ENCODE data around the gene GOLGA7B.

Gene GOLGA7B

DNA sequence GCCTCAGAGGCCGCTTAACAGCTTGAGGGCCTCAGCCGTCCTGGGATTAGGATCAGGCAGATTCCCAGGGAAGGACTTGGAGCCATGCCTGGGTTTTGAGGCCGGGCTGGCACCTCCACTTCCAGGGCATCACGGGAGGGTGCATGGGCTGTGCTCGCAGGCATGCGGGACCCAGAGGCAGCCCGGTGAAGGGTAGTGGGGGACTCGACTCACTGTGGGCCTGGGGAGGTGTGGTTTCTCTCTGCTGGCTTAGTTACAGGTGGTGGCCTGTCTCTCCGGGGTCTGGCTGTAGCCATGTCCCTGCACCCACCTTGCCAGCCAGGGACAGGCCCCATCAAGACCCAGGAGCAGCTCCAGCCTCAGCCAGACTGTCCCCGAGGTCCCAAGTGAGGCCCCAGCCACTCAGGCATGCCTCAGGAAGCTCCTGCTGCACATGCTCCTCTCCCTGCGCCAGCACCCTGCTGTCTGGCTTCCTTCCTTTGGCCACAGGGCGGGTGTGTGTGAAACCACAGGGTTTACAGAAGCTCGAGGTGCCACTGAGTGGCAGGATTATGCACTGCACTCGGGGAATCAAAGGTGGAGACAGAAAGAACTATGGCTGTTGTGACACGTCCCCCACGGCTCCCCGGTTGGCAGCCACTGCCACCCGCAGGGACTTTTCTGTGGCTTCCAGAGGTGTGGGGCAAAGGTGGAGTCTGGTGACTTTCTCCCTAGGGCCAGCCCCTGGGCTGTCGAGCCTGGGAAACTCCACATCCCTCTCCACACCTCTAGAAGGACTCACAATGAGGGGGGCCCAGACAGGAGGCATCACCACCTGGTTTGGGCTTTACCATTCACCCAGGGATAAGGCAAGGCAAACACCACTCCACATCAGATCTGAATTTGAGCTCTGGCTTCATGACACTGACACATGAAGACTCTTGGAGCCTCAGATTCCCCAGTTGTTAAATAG lies 19.7 kb downstream of the GOLGA7B start:
- DNase-seq, result peak; percentile 78

DNA sequence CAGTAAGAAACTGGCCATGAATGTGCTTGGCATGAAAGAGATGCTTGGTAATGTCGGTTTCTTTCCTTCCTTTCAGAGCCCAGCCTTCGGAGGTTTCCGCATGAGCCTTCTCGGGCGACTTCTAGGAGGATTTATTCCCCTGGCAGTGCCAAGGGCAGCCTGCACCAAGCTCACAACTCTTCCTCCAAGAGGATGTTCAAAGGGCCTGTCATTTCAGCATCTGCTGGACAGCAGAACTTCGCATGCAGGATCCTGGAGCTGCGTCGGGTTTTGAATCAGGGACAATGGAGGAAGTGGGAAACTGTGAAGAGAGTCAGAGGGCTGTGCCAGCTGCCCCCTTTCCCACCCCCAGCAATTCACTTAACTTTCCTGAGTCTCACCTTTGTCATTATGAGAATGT lies 21.3 kb downstream of the GOLGA7B start:
- no peak for DNase-seq

DNA sequence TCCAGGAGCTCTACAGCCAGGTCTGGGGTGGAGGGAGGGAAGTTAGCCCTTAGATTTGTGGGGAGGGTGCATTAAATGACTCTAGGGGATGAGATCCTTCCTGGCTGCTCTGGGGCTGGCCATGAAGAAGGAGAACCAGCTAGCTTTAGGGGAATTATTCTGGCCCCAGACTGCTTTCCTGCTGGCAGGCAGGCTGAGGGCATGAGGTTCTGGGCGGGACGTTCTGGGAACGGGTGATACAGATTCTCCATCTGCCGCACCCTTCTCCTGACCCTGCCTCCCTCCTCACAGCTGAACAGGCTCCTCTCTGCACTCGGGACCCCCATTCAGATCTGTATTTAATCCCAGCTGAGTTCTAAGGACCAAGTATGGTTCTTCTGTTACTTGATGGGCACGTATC lies 23.9 kb downstream of the GOLGA7B start:
- DNase-seq, result no peak

DNA sequence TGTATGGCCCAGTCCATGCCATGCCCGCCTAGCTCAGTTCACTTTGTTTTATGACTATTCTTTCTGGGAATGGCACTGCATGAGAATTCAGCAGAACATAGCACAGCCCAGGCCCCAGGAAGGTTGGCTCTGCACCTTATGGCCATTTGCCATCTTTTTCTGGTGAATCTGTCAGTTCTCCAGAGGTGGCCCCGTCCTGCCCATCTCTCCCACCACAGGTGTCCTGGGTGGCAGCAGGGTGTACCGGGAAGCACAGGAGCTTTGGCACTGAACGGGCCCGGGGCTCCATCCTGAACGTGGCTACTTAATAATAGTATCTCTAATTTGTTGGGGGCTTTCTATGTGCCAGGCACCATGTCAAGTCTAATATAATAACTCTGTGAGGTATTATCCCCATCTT lies 24.7 kb downstream of the GOLGA7B start:
- DNase-seq, result no peak

DNA sequence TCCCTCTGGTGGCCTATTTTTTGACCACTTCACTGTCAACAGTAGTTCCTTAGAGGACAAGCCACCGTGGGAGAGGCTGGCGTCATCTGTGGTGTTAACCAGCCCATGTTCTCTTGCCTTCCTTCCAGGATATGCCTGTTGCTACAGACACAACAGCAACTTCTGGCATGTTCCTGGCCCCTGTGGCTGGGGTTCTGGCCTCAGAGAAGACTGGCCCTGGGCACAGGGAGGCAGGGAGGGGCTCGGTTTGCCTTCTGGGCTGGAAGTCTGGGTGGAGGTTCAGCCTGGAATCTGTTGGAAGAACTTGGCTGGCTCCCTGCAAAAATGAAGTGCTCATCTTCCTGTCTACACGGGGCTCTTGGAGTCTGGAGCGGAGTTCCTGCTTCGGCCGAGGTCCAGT lies 25.7 kb downstream of the GOLGA7B start:
- DNase-seq, result no peak

DNA sequence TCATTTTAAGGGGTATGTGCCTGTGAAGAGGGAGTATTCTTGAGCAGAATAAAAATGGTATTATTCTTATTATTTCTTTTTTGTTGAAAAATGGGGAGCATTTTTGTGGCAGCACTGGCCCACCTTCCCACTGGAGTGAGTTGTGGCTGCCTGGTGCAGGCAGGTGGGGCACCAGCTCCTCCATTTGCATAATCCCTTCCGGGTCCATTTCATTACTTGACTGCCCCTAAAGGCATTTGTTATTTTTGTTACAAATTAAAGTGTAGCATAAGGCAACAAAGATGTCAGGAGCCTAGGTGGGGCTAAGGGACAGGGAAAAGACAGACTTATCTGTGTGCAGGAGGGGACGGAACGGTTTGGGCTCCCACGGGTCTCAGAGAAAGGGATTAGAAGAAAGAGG lies 26.8 kb downstream of the GOLGA7B start:
- DNase-seq, result no peak

DNA sequence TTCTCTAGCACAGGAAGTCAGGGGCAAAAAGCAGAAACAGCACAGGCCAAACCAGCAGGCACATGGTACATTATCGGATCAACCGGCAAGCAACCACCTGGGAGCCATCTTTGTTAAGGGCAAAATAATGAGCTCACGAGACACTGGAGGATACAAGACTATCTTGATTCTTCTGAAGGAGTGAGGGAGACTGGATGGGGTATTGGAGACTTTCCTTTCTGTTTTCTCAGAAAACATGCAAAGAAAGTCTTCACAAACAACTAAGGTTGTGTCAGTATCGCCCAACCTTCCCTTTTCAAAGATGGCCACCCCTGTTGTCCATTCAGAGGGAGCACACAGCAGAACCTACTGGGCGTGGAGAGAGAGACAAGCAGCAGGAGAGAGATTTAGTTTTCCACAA lies 29.6 kb downstream of the GOLGA7B start:
- DNase-seq, result no peak

DNA sequence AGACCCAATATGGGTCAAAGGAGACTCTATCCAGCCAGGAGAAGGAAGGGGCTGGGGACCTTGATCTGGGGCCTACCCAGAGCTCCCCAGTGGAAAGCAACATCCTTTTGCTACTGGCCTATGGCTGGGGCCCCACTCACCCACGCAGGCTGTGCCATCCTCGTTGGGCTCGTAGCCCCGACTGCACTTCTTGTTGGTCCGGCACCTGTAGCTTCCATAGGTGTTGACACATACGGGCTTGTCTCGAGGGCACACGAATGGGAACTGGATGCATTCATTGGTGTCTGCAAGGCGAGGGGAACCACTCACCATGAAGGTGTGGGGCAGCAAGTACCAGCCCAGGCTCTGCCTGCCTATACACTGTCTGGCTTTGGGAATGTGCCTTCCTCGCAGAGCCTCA lies 30.5 kb downstream of the GOLGA7B start:
- DNase-seq, result no peak

DNA sequence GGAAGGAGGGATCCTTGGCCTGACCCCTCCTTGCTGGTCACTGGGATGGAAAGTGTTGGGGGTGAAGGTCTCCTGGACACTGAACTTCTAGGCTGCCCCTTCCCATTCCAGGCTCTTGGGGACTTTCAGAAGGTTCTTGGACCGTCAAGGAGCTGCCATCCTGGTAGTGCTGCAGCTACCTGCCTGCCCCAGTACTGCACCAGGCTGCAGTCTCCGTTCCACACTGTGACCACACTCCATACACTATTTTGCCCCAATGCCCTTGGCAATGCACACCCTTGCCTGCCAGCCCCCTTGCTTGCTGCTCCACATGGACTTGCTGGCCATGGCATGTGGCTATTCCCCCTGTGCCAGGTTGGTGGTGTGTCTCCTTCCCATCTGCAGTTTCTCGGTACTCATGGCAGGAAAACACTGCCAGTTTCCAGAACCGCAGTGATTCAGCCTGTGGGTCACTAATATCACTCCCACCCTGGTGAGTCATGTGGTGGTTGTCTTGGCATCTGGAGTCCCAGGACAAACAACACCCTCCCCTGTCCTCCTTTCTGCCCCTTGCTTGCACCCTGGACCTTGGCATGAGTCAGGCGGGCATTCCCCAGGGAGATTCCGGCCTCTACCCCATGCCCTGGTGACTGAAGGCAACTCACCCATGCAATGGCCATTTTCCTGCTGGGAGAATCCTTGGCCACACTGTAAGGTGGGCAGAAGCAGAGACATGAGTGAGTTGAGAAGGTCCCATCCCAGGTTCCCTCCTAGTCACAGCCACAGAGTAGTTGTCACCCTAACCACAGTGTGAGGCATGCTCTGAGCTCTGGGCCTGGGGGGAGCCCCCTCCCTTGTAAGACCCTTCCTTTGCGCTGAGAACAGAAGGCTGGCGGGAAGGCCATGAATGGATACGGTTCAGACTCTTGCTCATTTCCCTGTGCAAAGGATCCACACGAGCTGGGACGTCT lies 32.8 kb downstream of the GOLGA7B start:
- no peak for DNase-seq

DNA sequence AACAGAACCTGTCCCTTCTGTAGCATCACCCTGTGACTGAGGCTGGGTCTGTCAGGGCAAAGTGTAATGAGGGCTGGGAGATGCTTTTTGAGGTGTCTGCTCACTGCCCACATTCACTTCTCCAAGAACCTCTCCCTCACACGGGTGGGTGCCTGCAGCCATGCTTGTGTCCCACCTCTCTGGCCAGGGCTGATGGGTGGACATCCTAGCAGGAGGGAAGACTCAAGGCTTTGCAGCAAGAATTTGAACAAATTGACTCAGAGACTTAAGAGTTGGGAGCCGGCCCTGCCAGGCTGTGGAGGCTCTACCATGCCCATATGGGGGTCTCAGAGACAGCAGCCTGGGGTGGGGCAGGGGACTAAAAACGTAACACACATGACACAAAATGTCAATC lies 33.4 kb downstream of the GOLGA7B start:
- DNase-seq, result no peak

DNA sequence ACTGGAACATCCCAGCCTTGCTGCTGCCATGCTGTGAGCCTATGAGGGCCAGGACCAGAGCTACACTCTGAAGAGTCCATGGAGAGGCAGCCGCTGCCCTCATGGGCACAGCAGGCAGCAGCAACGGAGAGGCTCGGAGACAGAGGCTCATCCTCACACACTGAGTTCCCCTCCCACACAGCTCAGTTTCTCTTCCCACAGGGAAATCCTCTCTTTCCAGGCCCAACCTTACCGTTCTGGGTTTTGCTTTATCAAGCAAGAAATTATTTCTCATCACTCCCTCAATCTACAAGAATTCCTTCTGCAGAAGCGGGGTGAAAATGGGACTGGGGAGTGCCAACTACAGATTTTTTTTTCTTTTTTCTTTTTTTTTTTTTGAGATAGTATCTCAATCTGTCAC lies 36.6 kb downstream of the GOLGA7B start:
- DNase-seq, result no peak

DNA sequence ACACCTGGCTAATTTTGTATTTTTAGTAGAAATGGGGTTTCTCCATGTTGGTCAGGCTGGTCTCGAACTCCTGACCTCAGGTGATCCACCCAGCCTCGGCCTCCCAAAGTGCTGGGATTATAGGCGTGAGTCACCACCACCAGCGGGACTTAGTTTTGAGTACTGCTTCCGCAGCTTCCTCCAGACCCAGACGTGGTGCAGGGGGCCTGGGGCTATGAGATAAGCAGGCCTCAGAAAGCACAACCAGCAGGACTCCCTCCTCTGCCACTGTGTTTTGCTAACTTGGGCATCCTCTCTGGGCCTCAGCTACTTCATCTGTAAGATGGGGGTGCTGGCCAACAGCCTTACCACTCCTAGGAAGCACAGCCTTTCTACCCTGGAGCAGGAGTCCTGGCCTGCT lies 37.8 kb downstream of the GOLGA7B start:
- no peak for DNase-seq

DNA sequence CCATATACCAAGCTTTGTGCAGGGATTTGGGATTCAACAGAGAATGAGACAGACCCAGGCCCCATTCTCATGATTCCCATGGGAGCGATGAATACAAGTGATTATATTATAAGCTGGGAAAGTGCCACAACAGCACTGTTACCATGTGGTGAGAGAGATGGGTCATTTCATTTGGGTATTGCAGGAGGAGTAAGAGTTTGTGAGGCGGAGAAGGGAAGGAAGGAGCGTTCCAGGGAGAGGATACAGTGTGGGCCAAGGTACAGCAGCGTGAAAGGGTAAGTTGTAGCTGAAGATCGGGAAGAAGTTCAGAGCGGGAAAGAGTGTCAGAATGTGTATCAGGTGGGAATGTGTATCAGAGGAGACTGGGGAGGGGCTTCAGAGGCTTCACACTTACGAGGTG lies 38.5 kb downstream of the GOLGA7B start:
- DNase-seq, result no peak

DNA sequence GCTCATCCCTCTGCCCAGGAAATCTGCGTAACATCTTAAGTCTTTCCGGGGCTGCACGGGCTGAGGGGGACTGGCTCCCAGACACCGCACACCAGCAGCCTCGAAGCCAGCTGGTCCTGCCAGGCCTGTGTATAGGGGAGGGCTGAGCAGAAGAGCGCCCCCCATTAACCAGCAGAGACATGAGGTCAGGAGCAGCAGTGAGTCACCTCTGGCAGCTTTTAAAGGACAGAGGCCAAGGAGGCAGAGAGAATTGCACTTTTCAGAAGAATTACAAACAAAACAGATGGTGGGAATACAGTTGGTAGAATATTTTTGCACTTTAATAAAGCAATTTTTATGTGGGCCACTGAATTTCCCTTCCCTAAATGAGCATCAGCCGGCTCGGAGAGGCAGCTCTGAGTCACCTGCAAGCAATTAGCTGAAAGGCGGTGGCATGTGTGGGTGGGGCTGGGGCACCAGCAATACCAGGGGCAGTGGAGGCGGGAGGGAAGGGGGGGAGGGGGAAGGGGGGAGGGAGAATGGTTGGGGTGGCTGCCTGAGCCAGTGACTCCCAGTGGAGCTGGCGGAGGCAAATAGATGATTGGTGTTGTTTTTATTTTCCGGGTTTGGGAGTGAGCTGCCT lies 39.1 kb downstream of the GOLGA7B start:
- DNase-seq, result peak; percentile 27

DNA sequence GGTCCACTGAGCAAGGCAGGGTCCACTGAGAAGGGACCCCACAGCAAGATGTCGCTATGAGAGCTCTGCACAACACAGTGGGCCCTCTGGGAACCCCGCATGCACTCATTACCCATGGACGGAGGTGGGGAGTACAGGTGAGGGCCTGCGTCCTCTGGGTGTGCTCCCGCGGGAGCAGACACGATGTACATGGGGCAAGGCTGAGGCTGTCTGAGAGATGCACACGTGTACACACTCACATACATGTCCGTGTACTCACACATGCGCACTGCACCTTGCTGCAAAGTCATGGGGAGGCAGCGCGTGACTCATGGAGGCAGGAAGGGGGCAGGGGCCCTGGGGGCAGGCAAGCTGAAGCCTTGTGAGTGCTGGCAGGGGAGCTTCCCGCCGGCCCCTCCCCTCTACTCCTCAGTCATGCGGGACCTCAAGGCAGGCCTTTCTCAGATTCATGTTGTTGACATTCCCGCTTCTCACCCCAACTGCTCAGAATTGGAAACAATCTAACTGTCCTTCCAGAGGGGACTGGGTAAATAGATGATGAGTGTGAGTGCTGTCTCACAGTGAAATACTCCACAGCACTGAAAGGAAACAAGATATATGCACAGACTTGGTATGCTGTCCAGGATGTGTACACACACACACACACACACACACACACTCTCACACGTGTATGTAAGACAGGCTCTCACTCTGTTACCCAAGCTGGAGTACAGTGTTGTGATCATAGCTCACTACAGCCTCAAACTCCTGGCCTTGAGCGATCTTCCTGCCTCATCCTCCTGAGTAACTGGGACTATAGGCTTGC lies 40.0 kb downstream of the GOLGA7B start:
- no peak for DNase-seq

DNA sequence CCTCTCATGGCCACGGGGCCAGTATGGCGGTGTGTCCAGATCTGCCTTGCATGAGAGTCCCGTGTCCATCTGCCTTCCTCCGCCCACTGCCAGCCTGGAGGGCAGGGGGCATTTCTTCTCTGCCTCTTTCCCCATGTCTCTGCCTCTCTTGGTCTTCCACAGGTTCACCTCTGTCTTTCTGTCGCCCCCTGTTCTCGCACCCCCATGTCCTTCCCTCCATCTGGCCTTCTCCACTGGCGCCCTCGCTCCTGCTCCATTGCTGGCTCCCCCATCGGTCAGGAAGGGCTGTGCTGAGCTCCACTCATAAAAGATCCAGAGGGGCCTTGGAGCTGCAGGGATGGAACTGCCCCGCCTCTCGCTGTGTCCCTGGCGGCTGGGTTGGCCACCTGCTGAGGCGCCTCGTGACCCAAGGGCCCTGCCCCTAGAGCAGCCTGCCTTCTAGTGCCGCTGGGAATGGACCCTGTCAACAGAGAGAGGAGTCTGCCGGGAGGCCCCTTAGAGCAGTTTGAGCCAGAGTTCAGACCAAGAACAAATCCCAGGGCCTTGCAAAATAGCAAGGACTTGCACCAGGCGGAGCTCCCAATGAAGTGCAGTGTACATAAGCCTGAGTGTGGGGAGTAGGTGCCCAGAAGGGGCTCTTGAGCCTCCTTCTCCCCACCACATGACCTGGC lies 42.0 kb downstream of the GOLGA7B start:
- DNase-seq, result no peak

DNA sequence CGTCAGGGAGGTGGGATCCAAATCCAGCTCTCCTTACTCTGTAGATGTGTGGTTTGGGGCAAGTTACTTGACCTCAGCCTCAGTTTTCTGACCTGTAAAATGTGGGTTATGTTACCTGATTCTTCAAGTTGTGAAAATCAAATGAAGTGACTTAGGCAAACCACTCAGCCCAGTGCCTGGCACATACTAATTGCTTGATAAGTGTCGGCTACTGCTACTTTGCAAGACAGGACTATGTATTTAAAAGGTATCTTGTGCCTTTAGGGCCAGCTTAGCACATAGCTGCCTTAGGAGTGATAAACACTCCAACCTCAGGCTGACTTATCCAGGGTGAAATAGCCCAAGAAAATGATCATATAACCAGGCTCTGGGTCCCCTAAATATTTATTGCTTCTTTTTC lies 42.9 kb downstream of the GOLGA7B start:
- no peak for DNase-seq

DNA sequence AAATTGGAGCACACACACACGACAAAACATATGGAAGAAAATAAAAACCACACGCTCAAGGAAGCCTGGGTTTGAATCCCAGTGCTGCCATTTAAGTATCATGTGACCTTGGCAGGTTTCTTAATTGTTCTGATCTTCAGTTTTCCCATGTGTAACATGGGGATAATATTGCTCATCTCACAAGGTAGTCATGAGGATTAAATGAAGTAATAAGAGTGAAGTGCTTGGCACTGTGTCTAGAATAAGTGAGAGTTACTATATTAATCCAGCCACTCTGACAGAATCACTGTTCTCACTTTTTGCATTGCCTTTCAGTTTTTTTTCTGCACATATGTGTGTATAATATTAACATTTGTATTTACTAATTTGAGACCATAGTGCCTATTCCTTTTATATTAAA lies 43.3 kb downstream of the GOLGA7B start:
- no peak for DNase-seq

DNA sequence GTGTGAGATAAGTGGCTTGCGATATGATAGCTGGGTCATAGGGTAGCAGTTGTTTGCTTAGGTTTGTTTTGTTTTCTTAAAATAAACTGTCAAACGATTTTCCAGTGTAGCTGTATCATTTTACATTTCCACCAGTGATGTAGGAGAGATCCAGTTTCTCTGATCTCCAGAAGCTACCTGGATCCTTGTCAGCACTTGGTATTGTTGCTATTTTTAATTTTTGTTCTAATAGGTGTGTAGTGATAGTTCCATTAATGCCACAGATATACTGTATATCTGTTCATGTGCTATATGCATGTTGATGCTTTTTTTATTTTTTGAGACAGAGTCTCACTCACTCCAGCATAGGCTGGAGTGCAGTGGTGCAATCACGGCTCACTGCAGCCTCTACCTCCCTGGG lies 44.4 kb downstream of the GOLGA7B start:
- DNase-seq, result no peak

DNA sequence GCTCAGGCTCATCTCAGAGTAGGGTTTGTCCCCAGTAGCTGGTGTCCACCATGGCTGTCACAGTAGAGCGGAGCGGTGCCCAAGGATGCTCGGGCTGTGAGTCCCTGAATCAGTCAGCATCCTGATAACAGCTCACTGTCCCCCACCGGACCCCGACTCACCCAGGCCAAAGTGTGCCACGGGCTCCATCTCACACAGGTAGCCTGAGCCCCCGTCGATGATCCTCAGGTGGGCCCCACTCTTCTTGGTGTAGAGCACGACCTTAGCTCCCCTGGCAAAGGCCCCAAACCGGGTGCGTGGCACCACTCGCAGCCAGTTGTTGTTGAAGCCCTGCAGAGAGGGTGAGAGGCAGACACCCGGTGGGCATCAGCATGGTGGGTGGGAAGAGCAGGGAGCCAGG lies 45.4 kb downstream of the GOLGA7B start:
- DNase-seq, result no peak

DNA sequence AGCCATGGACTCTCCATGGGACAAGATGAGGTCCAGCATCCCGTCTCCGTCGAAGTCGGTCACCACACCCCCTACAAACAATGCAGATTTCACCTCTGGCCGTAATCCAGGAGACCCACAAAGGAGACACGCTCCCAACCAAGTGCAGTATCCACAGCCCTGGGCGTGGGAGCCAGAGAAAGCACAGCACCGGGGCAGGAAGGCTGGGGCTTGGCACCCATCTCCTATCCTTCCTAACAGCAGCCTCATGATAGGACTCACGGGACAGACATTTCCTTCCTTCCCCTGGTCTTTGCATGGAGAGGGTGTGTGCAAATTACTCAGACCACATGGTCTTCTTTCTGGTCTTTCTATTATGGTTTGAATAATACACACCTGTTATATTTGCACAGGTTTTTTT lies 46.3 kb downstream of the GOLGA7B start:
- no peak for DNase-seq

DNA sequence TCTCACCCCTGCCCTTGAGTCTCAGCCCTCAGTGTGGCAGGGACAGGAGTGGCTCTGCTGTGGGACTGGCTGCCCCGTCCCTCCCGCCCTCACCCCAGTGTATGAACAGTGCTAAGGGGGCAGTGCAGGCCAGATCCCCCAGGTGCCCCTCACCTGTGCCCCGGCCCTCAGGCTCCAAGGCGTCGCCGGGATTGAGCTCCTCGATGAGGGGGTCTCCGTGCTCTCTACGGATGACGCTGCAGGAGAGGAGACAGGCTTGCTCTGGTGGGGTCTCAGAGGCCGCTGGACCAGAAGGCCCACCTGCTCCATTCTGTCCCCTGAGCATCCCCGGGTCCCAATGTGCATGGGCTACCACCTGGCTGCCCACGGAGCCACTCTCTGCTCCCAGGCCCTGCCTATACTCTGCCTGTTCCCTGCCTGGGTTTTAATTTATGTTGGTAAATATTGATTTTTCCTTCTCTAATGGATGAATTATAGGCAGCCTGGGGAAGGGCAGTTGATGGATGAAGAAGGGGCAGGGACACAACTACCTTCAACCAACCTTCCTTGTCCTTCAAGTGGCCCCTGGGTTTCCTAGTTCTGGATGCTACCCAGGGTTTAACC lies 47.2 kb downstream of the GOLGA7B start:
- no peak for DNase-seq

Measured in NCI-H2171 (cell line).